OCI-LY1 (cell line): ENCODE data around the gene TBC1D14.

Source experiments
- CTCF ChIP-seq: fragments of 200-600 bp; sonication (generic), shearing (Covaris generic); IDR thresholded peaks from 2 replicates; pipeline ENCODE4 v1.5.1; 2017; ENCODE audit warnings: mild to moderate bottlenecking, antibody characterized with exemption, low read length, moderate library complexity, mixed read lengths
- EZH2 ChIP-seq: fragments of 200-600 bp; sonication (generic), shearing (Covaris generic); IDR thresholded peaks from 2 replicates; pipeline ENCODE4 v1.8.0; 2017; ENCODE audit warnings: borderline replicate concordance, mixed run types, mild to moderate bottlenecking, antibody characterized with exemption, low read length, moderate library complexity, mixed read lengths

GRCh38 chr4:6961496-6962210, 52.0 kb downstream of the TBC1D14 start:
- TF ChIP-seq CTCF (no peak), EZH2 (no peak)
